K562 (cell line): ENCODE data around the gene GPSM3. TPM values are rescaled to one million over a fixed set of nuclear protein-coding genes. Genes with fewer than 3 reads are reported as not detected.

Experiments
- CHD2 ChIP-seq: IDR thresholded peaks from 2 replicates; pipeline ENCODE4 v1.6.1; 2011; ENCODE audit warnings: low read depth, low read length
- DPF2 ChIP-seq: fragments of 450-650 bp; IDR thresholded peaks from 2 replicates; pipeline ENCODE4 v1.6.1; 2016
- E2F6 ChIP-seq, 2 experiments: IDR thresholded peaks; 2 replicates each; pipeline ENCODE4 v1.6.1; 2011; ENCODE audit warnings: borderline replicate concordance in 1 of 2, control low read depth in 1 of 2, low read depth in 1 of 2, low read length in 1 of 2, mild to moderate bottlenecking in 1 of 2, mixed read lengths in 1 of 2, moderate library complexity in 1 of 2; ENCODE audit not compliant: insufficient read depth in 1 of 2, insufficient read length in 1 of 2, poor library complexity in 1 of 2, severe bottlenecking in 1 of 2; ENCODE audit errors: extremely low read depth in 1 of 2
- GATA2 ChIP-seq: sonication (generic); formaldehyde crosslinking; IDR thresholded peaks from 2 replicates; pipeline ENCODE4 v1.4.0; 2020; ENCODE audit warnings: mild to moderate bottlenecking, missing genetic modification reagents
- HIVEP1 ChIP-seq: fragments of 250-450 bp; sonication (Bioruptor Pico); IDR thresholded peaks from 2 replicates; pipeline ENCODE4 v1.4.0; 2020; ENCODE audit warnings: mild to moderate bottlenecking
- HMG20B ChIP-seq: fragments of 250-450 bp; sonication (Bioruptor Pico); IDR thresholded peaks from 2 replicates; pipeline ENCODE4 v1.5.0; 2021; ENCODE audit warnings: mild to moderate bottlenecking
- HNRNPL ChIP-seq: fragments of 200-400 bp; formaldehyde crosslinking; IDR thresholded peaks from 2 replicates; pipeline ENCODE4 v1.6.1; 2017; ENCODE audit warnings: low read depth, mild to moderate bottlenecking, low read length
- LCOR ChIP-seq: sonication (generic); formaldehyde crosslinking; IDR thresholded peaks from 2 replicates; pipeline ENCODE4 v1.8.0; 2022; ENCODE audit warnings: mild to moderate bottlenecking, missing genetic modification reagents
- MAFK ChIP-seq: IDR thresholded peaks from 2 replicates; pipeline ENCODE4 v1.6.1; 2011; ENCODE audit warnings: low read length, improper control_type of control experiment
- MBD2 ChIP-seq: sonication (generic); IDR thresholded peaks from 2 replicates; pipeline ENCODE4 v1.6.1; 2016; ENCODE audit warnings: low read depth, borderline replicate concordance
- NFE2L1 ChIP-seq: fragments of 450-650 bp; IDR thresholded peaks from 2 replicates; pipeline ENCODE4 v1.6.1; 2016; ENCODE audit warnings: missing genetic modification characterization, low read depth, mild to moderate bottlenecking, missing compliant biosample characterization, moderate library complexity, borderline replicate concordance
- NFRKB ChIP-seq: fragments of 450-650 bp; IDR thresholded peaks from 2 replicates; pipeline ENCODE4 v1.6.1; 2016; ENCODE audit warnings: low read depth
- NR3C1 ChIP-seq: sonication (generic); formaldehyde crosslinking; IDR thresholded peaks from 2 replicates; pipeline ENCODE4 v1.8.1; 2022; ENCODE audit warnings: missing genetic modification reagents
- PHB ChIP-seq: fragments of 250-450 bp; sonication (Bioruptor Pico); IDR thresholded peaks from 2 replicates; pipeline ENCODE4 v1.5.0; 2021
- PML ChIP-seq: IDR thresholded peaks from 2 replicates; pipeline ENCODE4 v1.6.1; 2012; ENCODE audit warnings: low read length, inconsistent platforms
- PRPF4 ChIP-seq: fragments of 200-400 bp; formaldehyde crosslinking; IDR thresholded peaks from one replicate; pipeline ENCODE4 v1.6.1; 2017; ENCODE audit warnings: low read length, low read depth, mild to moderate bottlenecking; ENCODE audit not compliant: insufficient read depth, poor library complexity, severe bottlenecking
- RBM34 ChIP-seq: fragments of 200-400 bp; formaldehyde crosslinking; IDR thresholded peaks from 2 replicates; pipeline ENCODE4 v1.6.1; 2018; ENCODE audit warnings: low read length, borderline replicate concordance; ENCODE audit not compliant: insufficient read depth
- SLC30A9 ChIP-seq: fragments of 250-450 bp; sonication (Bioruptor Pico); IDR thresholded peaks from 2 replicates; pipeline ENCODE4 v1.8.0; 2022; ENCODE audit warnings: mild to moderate bottlenecking, moderate library complexity
- SMARCA5 ChIP-seq: fragments of 450-650 bp; IDR thresholded peaks from 2 replicates; pipeline ENCODE4 v1.6.1; 2016
- TCF7L2 ChIP-seq: fragments of 150-350 bp; IDR thresholded peaks from 2 replicates; pipeline ENCODE4 v1.6.1; 2016; ENCODE audit warnings: low read depth, mild to moderate bottlenecking, low read length, moderate library complexity
- TEAD4 ChIP-seq, 2 experiments: sonication (generic) in 1 of 2; formaldehyde crosslinking in 1 of 2; IDR thresholded peaks; 2 replicates each; pipeline versions ENCODE4 v1.6.1 to v1.8.0; 2012 to 2022; ENCODE audit warnings: borderline replicate concordance in 1 of 2, inconsistent platforms in 1 of 2, low read length in 1 of 2, mild to moderate bottlenecking in 1 of 2, missing genetic modification reagents in 1 of 2
- ZFP36 ChIP-seq: fragments of 150-350 bp; IDR thresholded peaks from 2 replicates; pipeline ENCODE4 v1.6.1; 2018; ENCODE audit warnings: low read length, low read depth; ENCODE audit not compliant: partially characterized antibody
- ZFX ChIP-seq: sonication (generic); formaldehyde crosslinking; IDR thresholded peaks from 2 replicates; pipeline ENCODE4 v1.8.0; 2022; ENCODE audit warnings: mild to moderate bottlenecking, missing genetic modification reagents, moderate library complexity
- ZNF140 ChIP-seq: fragments of 250-450 bp; sonication (Bioruptor Pico); IDR thresholded peaks from 2 replicates; pipeline ENCODE4 v1.8.0; 2021; ENCODE audit warnings: moderate library complexity, mild to moderate bottlenecking, inconsistent platforms
- ZNF41 ChIP-seq: fragments of 250-450 bp; sonication (Bioruptor Pico); conservative IDR thresholded peaks from 2 replicates; pipeline ENCODE4 v1.4.0; 2020; ENCODE audit warnings: mild to moderate bottlenecking
- ZNF444 ChIP-seq: fragments of 250-450 bp; sonication (Bioruptor Pico); IDR thresholded peaks from 2 replicates; pipeline ENCODE4 v1.4.0; 2020; ENCODE audit warnings: mild to moderate bottlenecking, moderate library complexity
- ZNF655 ChIP-seq: fragments of 250-450 bp; sonication (Bioruptor Pico); IDR thresholded peaks from 2 replicates; pipeline ENCODE4 v1.5.0; 2021
- ZNF766 ChIP-seq: fragments of 200-800 bp; sonication (Bioruptor generic); conservative IDR thresholded peaks from 2 replicates; pipeline ENCODE4 v1.6.1; 2016; ENCODE audit warnings: missing genetic modification characterization, missing compliant biosample characterization
- polyA plus RNA-seq, 8 experiments: library from polyadenylated mRNA; depleted of rRNA in 4 of 8; stranded (reverse) in 5 of 8; unstranded in 3 of 8; fragments of >200 nt; fragmentation: Nextera tagmentation in 2 of 8; fragmentation: Illumina TruSeq in 1 of 8; extraction: Ambion mirVana in 2 of 8; extraction: Trizol in 1 of 8; gene quantifications; 2 replicates each; pipeline versions ENCODE4 v1.2.1 to v1.2.3, GENCODE V29; 2011 to 2014; ENCODE audit warnings: inconsistent platforms in 1 of 8, missing spikeins in 1 of 8
- total RNA-seq, 7 experiments: library from RNA; depleted of rRNA in 6 of 7; stranded (reverse); fragments of >200 nt in 6 of 7; fragmentation: Illumina TruSeq in 2 of 7; extraction: Trizol in 2 of 7; gene quantifications; 2 replicates each; pipeline versions ENCODE4 v1.2.1 to v1.2.3, GENCODE V29; 2011 to 2021; ENCODE audit warnings: low replicate concordance in 1 of 7

Gene GPSM3
- total and polyA plus RNA-seq, 9 of the 15 experiments (the other 6 are each of a cell fraction or from before 2014, with no cell fraction given) = 5.3 to 42.6 (median 24.4) TPM

- TF ChIP-seq E2F6 (IDR thresholded peaks at IDR 0.05; ENCODE audit: borderline replicate concordance in 1 of 2, extremely low read depth in 1 of 2, insufficient read depth in 1 of 2, insufficient read length in 1 of 2, low read depth in 1 of 2, low read length in 1 of 2, poor library complexity in 1 of 2, severe bottlenecking in 1 of 2) (peak; percentile 89 to 96), RBM34 (no peak), SMARCA5 (no peak; the same call in none of the 2 replicates), ZFX (CRISPR knock-in tag) (peak; percentile 99), PHB (peak; percentile 74; the same call in 1 of the 2 replicates), HNRNPL (0 out of 2 replicates have a peak, but pooled peaks have one; percentile 58), DPF2 (peak; percentile 60), HMG20B (CRISPR knock-in tag) (no peak), TEAD4 (IDR thresholded peaks at IDR 0.05; ENCODE audit: low read length) (no peak), TEAD4 (CRISPR knock-in tag; IDR thresholded peaks at IDR 0.05; ENCODE audit: borderline replicate concordance) (no peak; the same call in 1 of the 2 replicates), TCF7L2 (no peak), ZNF655 (CRISPR knock-in tag) (no peak), PML (peak; percentile 93), ZNF444 (CRISPR knock-in tag) (no peak), MBD2 (no peak), NR3C1 (CRISPR knock-in tag) (peak; percentile 67; the same call in 1 of the 2 replicates), NFRKB (peak; percentile 96), SLC30A9 (no peak), ZNF766 (no peak), ZFP36 (no peak), GATA2 (CRISPR knock-in tag) (no peak), CHD2 (peak; percentile 59), HIVEP1 (CRISPR knock-in tag) (peak; percentile 72; the same call in 1 of the 2 replicates), ZNF41 (no peak; the same call in 1 of the 2 replicates), PRPF4 (no peak), LCOR (no peak), MAFK (peak; percentile 87), ZNF140 (CRISPR knock-in tag) (no peak), NFE2L1 (tag) (no peak)
Measured at GRCh38 chr6:32195902-32196681, 3.6 kb upstream of the GPSM3 start (continued).
